NCI-H510A treated with DMSO at 0.1 percent for 48 hours (cell line): Measurements from ENCODE around the gene IL4R.
"Not testable (repeated sequence)": the region's sequence is repeated elsewhere in the genome, so short reads cannot be mapped to it uniquely, and the experiment has no call there.

Experiments used
- DNase-seq: peaks from one replicate; lab custom pipeline; 2025; lab: John Stamatoyannopoulos, UW

Gene IL4R

DNA sequence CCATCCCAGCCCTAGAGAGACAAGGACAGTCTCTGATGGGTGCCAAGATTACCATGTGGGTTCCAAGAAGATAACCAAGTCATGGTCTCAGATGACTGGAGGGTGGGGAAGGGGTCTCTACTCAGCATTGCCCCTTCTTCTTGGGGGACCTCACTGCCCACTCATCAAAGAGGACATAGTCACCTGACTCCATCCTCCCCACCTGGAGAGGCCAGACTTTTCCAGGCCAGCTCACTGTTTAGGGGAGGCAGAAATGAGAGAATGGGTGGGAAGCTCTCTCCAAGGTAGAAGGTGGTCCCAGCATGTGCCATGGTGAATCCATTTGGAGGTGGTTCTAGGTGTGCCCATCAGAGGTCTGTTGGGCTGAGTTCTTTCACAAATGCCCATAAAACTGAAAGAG lies 67.5 kb downstream of the IL4R start:
- DNase-seq: no peak

DNA sequence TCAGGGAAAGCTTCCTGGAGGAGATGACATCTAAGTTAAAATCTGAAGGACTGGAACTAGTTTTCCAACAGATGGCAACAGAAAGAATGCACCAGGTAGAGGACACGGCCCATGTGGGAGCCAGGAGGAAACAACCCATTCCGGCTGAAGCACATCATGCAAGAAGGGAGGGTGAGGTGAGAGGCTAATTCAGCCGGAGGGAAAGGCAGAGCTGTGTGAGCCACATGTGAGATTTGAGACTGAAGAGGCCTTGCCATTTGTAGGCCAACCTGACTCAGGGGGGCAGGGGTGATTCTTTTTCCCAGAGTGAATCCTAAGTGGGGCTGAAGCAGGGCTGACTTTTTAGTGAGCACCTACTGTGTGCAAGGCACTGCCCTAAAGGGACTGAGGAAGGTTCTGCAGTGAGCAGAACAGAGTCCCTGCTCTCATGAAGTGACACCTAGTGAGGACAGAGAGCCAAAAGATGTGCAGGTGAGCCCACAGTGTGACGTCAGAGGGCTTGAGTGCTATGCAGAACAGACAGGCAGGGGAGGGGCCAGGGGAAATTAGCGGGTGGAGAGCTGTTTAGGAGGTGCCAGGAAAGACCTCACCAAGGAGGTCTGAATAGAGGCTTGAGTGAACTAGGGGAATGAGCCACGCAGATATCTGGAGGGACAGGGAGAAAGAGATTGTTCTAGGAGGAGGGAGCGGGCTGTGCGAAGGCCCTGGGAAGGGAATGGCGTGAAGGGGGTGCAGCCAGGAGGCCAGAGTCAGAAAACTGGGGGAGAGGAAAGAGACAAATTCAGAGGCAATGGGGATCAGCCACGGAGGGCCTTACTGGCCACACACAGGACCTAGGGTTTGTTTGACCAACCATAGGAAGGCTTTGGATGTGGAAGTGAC lies 68.4 kb downstream of the IL4R start:
- peak; percentile 50 for DNase-seq

GRCh38 chr16:27383556-27384243 lies 69.9 kb downstream of the IL4R start:
- no peak for DNase-seq

DNA sequence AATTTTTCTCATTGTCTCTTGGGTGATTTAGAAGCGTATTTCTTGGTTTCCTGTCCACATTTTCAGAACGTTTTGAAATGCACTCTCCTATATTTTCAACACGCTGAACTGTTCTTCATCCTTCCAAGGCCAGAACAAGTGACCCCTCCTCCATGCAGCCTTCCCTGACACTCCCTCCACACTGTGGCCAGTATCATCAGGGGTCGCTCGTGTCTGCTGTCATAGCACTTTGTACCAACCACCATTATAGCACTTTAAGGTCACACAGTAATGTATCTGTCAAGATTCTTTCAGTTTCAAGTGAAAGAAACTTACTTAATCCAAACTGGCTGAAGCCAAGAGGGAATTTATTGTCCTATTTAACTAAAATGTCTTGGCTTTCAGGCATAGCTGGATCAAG lies 70.7 kb downstream of the IL4R start:
- no peak for DNase-seq

- DNase-seq: no peak
These were observed 71.6 kb downstream of the IL4R start for GRCh38 chr16:27385398-27385797.

- DNase-seq: no peak
These were observed 72.9 kb downstream of the IL4R start for GRCh38 chr16:27386674-27387073.

GRCh38 chr16:27387724-27388123 lies 74.0 kb downstream of the IL4R start:
- no peak for DNase-seq

GRCh38 chr16:27389272-27389961 lies 75.6 kb downstream of the IL4R start:
- DNase-seq: no peak

DNA sequence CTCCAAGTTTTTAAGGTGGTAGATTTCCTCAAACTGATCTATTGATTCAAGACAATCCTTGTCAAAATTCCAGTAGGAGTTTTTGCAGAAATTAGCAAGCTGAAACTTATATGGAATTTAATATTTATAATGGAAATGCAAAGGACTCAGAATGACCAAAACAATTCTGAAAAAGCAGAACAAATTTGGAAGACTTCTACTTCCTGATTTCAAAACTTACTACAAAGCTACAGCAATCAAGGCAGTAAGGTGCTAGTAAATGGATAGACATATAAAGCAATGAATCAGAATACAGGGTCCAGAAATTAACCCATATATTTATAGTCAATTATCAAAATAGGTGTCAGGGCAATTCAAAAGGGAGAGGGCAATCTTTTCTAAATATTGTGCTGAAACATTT lies 76.4 kb downstream of the IL4R start:
- no peak for DNase-seq

DNA sequence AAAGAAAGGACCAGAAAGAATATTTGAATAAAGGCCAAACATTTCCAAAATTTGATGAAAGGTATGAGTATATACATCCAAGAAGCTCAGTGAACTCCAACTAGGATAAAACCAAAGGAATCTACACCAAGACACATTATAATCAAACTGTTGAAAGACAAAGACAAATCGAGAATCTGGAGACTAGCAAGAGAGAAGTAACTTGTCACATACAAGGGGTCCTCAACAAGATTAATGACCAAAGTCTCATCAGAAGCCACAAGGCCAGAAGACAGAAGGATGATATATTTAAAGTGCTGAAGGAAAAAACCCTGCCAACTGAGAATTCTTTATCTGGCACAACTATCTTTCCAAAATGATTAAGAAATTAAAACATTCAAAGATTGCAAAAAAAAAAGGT lies 78.9 kb downstream of the IL4R start:
- no peak for DNase-seq

DNA sequence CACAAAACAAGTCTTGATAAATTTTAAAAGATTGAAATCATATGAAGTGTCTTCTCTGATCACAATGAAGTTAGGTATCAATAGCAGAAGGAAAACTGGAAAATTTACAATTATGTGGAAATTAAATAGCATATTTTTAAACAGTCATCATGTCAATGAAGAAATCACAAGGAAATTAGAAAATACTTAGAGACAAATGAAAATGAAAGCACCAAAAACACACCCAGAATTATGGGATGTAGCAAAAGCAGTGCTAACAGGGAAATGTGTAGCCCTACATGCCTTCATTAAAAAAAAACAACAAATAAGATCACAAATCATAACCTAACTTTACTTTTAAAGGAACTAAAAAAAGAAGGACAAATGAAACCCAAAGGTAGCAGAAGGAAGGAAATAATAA lies 80.7 kb downstream of the IL4R start:
- no peak for DNase-seq

- not testable (repeated sequence) for DNase-seq
These were observed 84.6 kb downstream of the IL4R start for GRCh38 chr16:27398341-27398893.

- DNase-seq: no peak
These were observed 85.4 kb downstream of the IL4R start for GRCh38 chr16:27398894-27399853.

DNA sequence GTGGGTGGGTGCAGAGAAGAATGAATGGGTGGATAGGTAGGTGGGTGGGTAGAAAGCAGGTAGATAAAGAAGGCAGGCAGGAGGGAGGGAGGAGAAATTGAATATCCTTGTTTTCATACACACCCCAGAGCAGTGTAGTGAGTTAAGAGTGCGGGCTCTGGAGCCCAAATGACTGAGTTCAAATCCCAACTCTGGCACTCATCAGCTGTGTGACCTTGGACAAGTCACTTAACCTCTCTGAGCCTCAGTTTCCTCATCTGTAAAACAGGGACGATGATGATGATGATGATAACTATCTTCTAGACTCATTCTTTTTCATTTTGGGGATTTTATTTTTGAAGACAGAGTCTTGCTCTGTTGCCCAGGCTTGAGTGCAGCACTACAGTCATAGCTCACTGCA lies 86.2 kb downstream of the IL4R start:
- no peak for DNase-seq

DNA sequence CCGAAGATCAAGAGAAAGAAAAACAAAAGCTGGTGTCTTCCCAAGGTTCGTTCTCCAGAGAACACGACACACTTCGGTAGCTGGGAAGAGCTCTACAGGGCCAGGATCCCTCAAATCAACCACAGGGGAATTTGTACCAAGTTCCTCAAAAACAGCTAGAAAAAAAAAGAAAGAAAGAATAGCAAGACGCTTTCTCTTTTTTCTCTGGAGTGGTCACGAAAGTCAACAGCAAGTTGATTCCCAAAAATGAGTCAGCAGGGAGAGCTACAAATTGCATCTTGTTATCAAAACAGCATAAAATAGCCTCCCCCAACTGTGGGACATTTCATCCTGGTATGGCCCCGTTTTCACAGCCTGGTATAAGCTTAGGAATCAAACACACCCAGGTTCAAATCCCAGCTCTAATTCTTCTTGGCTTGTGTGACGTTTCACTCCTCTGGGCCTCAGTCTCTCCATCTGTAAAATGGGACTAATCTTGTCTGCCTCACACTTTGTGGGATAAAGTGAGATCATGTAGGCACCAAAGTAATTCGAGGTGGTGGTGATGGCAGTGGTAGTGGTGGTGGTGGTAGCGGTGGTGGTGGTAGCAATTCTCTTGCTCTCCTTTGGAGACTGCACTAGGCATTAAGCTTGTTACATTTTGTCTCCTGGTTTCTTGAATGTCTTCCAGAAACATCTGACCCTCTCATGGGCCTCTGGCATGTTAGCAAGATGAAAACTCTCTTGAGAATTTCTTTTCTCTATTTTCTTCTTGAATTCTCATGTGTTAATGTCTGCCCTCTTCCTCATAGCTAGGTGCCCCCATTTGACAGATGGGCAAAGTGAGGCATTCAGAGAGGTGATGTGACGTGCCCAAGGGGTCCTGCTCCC lies 87.2 kb downstream of the IL4R start:
- DNase-seq: no peak

DNA sequence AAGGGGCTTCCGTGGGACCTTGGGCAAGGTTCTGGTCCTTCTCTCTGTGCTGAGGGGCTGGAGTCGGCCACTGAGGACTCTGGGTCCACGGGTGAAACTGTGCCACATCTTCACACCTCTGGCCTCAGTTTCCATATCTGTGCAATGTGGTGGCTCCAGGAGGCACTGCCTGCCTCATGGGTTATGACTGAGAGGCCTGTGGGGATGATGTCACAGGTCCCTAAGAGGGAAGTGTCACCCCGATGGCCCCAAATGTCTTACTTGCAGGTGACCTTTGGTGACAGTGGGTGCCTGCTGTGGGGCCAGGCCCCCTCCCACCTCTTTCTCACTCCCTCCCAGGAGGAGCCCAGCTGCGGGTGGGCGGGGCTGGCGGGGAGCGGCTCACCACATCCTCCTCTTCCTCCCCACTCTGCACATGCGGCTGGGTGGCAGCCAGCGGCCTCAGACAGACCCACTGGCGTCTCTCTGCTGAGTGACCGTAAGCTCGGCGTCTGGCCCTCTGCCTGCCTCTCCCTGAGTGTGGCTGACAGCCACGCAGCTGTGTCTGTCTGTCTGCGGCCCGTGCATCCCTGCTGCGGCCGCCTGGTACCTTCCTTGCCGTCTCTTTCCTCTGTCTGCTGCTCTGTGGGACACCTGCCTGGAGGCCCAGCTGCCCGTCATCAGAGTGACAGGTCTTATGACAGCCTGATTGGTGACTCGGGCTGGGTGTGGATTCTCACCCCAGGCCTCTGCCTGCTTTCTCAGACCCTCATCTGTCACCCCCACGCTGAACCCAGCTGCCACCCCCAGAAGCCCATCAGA lies 88.2 kb downstream of the IL4R start, which contains the start of gene IL21R:
IL21R (plus strand) TSS at position 407 of the 801 bp plus-strand sequence. CDS start 27,898 bp downstream, outside the sequence.
- peak; percentile 39 for DNase-seq

GRCh38 chr16:27402569-27402963 lies 88.8 kb downstream of the IL4R start:
- no peak for DNase-seq

GRCh38 chr16:27402964-27403600 lies 89.3 kb downstream of the IL4R start:
- DNase-seq: no peak

DNA sequence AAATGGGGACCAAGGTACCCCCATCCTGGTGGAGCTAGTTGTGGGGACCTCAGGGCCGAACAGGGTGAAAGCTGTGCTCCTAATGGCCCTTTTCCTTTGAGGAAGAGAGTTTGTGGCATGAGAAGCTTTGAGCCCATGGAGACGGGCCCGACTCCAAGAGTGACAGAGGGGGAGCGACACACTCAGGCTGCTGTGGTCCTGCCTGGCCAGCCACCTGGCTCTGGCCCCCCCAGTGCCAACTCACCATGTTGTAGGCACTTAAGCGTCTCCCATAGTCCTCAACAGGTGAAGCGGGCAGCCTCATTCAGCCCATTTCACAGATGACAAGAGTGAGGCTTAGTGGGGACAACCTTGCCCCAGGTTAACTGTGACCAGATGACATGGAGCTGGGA lies 89.8 kb downstream of the IL4R start:
- no peak for DNase-seq
